Heart right ventricle (tissue), 16 donors: ENCODE measurements around the gene HDAC9. TPM values are rescaled to one million over a fixed set of nuclear protein-coding genes. Genes with fewer than 3 reads are reported as not detected.

Experiments
- ATAC-seq, 8 donors: fragments of 200-7000 bp; cut with Tn5 transposase; one replicate each; pipeline ENCODE4 v1.9.1; 2020; ENCODE audit warnings: mild to moderate bottlenecking in 8 of 8, moderate library complexity in 8 of 8, moderate number of reproducible peaks in 1 of 8
- DNase-seq, 2 donors: peaks; one replicate each; pipeline ENCODE4 v3.0.0-alpha.2; 2020
- H3K27ac ChIP-seq, 10 donors: fragments of 200-600 bp; sonication (generic) in 2 of 10; one replicate each; pipeline versions ENCODE4 v1.5.0 to v1.8.0; 2020 to 2022; ENCODE audit warnings: mild to moderate bottlenecking in 3 of 10
- H3K27me3 ChIP-seq, 7 donors: fragments of 200-600 bp; one replicate each; pipeline ENCODE4 v1.8.0; 2021 to 2022; ENCODE audit warnings: mild to moderate bottlenecking in 2 of 7
- H3K36me3 ChIP-seq, 9 donors: fragments of 200-600 bp; sonication (generic) in 1 of 9; one replicate each; pipeline versions ENCODE4 v1.5.0 to v1.8.0; 2020 to 2022; ENCODE audit warnings: mild to moderate bottlenecking in 2 of 9
- H3K4me1 ChIP-seq, 9 donors: fragments of 200-600 bp; sonication (generic) in 1 of 9; one replicate each; pipeline versions ENCODE4 v1.5.0 to v1.8.0; 2020 to 2022; ENCODE audit warnings: mild to moderate bottlenecking in 4 of 9
- H3K4me3 ChIP-seq, 10 donors: fragments of 200-600 bp; sonication (generic) in 2 of 10; one replicate each; pipeline versions ENCODE4 v1.5.0 to v1.8.0; 2020 to 2022; ENCODE audit warnings: mild to moderate bottlenecking in 7 of 10, moderate library complexity in 2 of 10
- H3K9me3 ChIP-seq, 11 donors: fragments of 200-600 bp in 10 of 11; sonication (generic) in 2 of 11; one replicate each; pipeline versions ENCODE4 v1.5.0 to v1.8.0; 2013 to 2022; ENCODE audit warnings: mild to moderate bottlenecking in 2 of 11, control low read depth in 1 of 11, moderate library complexity in 1 of 11
- WGBS, 2 donors: extraction: QIAGEN DNeasy Blood & Tissue Kit; methylation state at CpG; one replicate each; pipeline ENCODE4 v1.1.7; 2013; ENCODE audit warnings: inconsistent platforms in 1 of 2; 5-methylcytosine and 5-hydroxymethylcytosine counted together
- intact Hi-C, 10 donors: fragments of 100-400 bp; cut with DNase I; formaldehyde crosslinking; loops; one replicate each; pipeline versions ENCODE4 v1.11.1 to v1.14.2; 2022
- polyA plus RNA-seq, 2 donors: library from polyadenylated mRNA; stranded (reverse); fragments of 200-250 nt; gene quantifications; one replicate each; pipeline ENCODE4 v1.2.3, GENCODE V29; 2013
- total RNA-seq, 10 donors: library from RNA; stranded (reverse); fragmentation: NEBNext Ultra II Directional in 3 of 10; extraction: Animal tissue kit (Norgen Biotek cat#: 25700) in 3 of 10; gene quantifications; one replicate each; pipeline versions ENCODE4 v1.2.1 to v1.2.4, GENCODE V29; 2021 to 2023
- TF ChIP-seq, protein P1 (sequence below), 9 donors: fragments of 200-600 bp; sonication (generic) in 2 of 9; IDR thresholded peaks; one replicate each; pipeline versions ENCODE4 v1.5.0 to v1.8.0; 2021 to 2022; ENCODE audit warnings: antibody characterized with exemption in 9 of 9, mild to moderate bottlenecking in 5 of 9, moderate library complexity in 1 of 9
- donor health status: Arrhythmogenic right ventricular cardiomyopathy.
- donor health status: ischemic (EF 13 %, LVEDD 7.1; RV severe dilation, severe dysfunction).
- donor health status: healthy with polysubstance abuse.
- donor health status: DM: no; HTN: yes; CAD: no.
- donor health status: DM: no; HTN: no; CAD: no.
- donor health status: ischemic (EF 25% LVEDD 6.9; RV normal size, moderate dysfunction).
- donor health status: ischemic (EF 25% LVEDD 5.7; RV mildly dilated, moderate dysfunction).
- donor health status: healthy.
- donor health status: DM: yes; HTN: yes; CAD: no.
- donor health status: Ischemic cardiomyopathy.
- donor health status: ischemic (EF 35%, LVEDD 5.7; RV mildly dilated, moderate dysfunction).
- donor health status: nonischemic (EF 11% LVEDD 7.7; RV severe dilation, severe dysfunction).
- donor health status: DM: yes; HTN: yes; CAD: no.
- donor health status: PGD.
- donor health status: ischemic (EF 29% LVEDD 5.4; RV normal size, mild dysfunction).
- donor health status: nonischemic (EF 23%, LVEDD 6.1; RV moderate dilation, normal function).

Gene HDAC9
- total and polyA plus RNA-seq, 12 donors, result 1.9 to 66.1 (median 38.6) TPM

DNA sequence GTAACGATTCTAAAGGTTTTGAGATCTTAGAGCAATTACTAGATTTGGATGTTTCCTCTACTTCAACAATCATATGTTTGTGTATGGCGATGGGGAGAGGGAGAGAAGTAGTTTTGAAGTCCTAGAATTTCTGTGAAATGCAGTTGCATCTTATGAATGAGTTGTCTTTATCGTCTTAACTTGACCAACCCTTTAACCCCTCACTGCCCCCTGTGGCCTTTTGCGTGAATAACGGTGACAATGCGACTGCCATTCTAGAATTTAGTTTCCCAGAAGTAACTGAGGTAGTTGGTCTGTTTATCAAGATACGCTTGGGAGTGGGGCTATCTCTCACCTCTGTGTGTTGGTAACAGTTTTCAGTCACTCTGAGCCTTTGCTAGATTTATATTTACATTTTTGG is 204.6 kb downstream of the HDAC9 start:
- no peak overlapping the region for H3K27ac ChIP-seq
- 81 to 89% methylated on average over 7 of the region's 7 CpGs for WGBS, 2 donors
- intact Hi-C loops, result no loop called here
- no peak overlapping the region for H3K4me3 ChIP-seq
- no peaks in the 10 kb centered on the region for H3K9me3 ChIP-seq
- TF ChIP-seq, protein P1, sequence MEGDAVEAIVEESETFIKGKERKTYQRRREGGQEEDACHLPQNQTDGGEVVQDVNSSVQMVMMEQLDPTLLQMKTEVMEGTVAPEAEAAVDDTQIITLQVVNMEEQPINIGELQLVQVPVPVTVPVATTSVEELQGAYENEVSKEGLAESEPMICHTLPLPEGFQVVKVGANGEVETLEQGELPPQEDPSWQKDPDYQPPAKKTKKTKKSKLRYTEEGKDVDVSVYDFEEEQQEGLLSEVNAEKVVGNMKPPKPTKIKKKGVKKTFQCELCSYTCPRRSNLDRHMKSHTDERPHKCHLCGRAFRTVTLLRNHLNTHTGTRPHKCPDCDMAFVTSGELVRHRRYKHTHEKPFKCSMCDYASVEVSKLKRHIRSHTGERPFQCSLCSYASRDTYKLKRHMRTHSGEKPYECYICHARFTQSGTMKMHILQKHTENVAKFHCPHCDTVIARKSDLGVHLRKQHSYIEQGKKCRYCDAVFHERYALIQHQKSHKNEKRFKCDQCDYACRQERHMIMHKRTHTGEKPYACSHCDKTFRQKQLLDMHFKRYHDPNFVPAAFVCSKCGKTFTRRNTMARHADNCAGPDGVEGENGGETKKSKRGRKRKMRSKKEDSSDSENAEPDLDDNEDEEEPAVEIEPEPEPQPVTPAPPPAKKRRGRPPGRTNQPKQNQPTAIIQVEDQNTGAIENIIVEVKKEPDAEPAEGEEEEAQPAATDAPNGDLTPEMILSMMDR (IDR thresholded peaks at IDR 0.05), result no peak
- no peak for DNase-seq
- H3K36me3 ChIP-seq, result no peaks in the 10 kb centered on the region
- H3K27me3 ChIP-seq, result no peaks in the 10 kb centered on the region
- no peak for ATAC-seq
- peaks cover 0 to 8% (median 0%) of the 10 kb centered on the region in 9 donors for H3K4me1 ChIP-seq

DNA sequence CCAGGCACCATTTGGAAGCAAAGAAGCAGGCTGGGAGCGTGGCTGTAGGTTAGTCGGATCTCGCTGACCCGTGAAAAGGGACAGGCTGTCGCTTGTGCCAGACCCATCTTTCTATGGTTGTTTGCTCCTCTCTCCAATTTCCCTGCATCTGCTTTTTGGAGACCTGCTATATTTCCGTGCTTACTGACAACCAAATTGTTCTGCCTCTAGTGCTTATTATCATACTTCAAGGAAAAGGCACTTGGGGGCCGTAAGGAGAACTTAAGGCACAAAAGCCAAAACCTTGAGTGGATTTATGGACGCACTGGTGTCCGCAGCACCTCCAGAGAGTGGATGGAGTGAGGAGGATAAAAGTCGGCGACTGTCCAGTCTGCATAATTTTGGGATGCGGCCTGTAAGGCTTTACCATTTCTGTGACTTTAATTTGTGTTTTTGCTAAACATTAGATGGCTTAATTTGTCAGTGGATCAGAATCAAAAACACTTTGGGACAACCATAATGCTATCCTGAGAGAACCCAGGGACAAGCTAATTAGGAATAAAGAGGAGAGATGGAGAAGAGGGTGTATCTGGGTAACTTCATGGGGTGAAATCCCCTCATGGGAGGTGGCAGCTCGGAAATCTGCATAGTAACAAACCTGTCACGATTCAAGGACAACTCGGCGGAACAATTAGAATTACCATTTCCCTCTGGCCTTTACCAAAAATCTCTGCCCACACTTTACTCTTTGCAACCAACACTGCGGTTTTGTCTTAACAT is 206.7 kb downstream of the HDAC9 start:
- TF ChIP-seq, protein P1 (IDR thresholded peaks at IDR 0.05), result no peak
- intact Hi-C loops, result no loop called here

GRCh38 chr7:18703685-18704084 is 208.1 kb downstream of the HDAC9 start:
- ATAC-seq (peak in 2 of 8 donors; percentile 20 to 44), DNase-seq (no peak)
- Histone ChIP-seq H3K27me3 (no peaks in the 10 kb centered on the region), H3K4me1 (peaks cover 0 to 18% (median 5%) of the 10 kb centered on the region in 9 donors), H3K27ac (no peak overlapping the region), H3K4me3 (no peak overlapping the region), H3K9me3 (no peaks in the 10 kb centered on the region), H3K36me3 (no peaks in the 10 kb centered on the region)
- intact Hi-C loops, result no loop called here
- TF ChIP-seq, protein P1 (IDR thresholded peaks at IDR 0.05), result no peak

More for the DNA sequence above, 206.7 kb downstream of the HDAC9 start:
- Histone ChIP-seq H3K4me3 (no peak overlapping the region), H3K27me3 (no peaks in the 10 kb centered on the region), H3K4me1 (peaks cover 0 to 8% (median 3%) of the 10 kb centered on the region in 9 donors), H3K9me3 (no peaks in the 10 kb centered on the region), H3K27ac (no peak overlapping the region), H3K36me3 (no peaks in the 10 kb centered on the region)
- 90 to 92% methylated on average over 17 of the region's 17 CpGs for WGBS, 2 donors
- no peak for DNase-seq
- ATAC-seq, result no peak

DNA sequence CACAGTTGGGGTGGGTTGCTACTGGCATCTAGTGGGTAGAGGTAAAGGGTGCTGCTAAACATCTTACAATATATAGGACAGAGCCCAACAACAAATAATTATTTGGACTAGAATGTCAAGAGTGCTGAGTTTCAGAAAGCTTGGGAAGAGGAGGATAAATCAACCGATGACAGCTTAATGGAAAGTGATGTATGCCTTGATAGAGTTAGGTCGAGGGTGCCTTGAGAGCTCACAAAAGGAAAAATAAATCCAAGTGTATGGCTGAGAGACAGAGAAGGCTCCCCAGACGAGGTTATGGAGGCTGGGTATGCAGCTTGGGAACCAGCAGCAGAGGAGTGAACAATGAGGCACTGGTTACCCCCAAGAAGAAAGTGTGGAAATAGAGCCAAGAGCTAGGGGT is 211.1 kb downstream of the HDAC9 start:
- Histone ChIP-seq H3K27me3 (no peaks in the 10 kb centered on the region), H3K4me1 (peaks cover 0 to 18% (median 5%) of the 10 kb centered on the region in 9 donors), H3K27ac (no peak overlapping the region), H3K36me3 (no peaks in the 10 kb centered on the region), H3K9me3 (no peaks in the 10 kb centered on the region), H3K4me3 (no peak overlapping the region)
- 79 to 80% methylated on average over 3 of the region's 3 CpGs for WGBS, 2 donors
- TF ChIP-seq, protein P1 (IDR thresholded peaks at IDR 0.05), result no peak
- ATAC-seq, result no peak
- no peak for DNase-seq
- intact Hi-C loops, result no loop called here
